ENCODE data around the gene RLN3.

RLN3 gene

DNA sequence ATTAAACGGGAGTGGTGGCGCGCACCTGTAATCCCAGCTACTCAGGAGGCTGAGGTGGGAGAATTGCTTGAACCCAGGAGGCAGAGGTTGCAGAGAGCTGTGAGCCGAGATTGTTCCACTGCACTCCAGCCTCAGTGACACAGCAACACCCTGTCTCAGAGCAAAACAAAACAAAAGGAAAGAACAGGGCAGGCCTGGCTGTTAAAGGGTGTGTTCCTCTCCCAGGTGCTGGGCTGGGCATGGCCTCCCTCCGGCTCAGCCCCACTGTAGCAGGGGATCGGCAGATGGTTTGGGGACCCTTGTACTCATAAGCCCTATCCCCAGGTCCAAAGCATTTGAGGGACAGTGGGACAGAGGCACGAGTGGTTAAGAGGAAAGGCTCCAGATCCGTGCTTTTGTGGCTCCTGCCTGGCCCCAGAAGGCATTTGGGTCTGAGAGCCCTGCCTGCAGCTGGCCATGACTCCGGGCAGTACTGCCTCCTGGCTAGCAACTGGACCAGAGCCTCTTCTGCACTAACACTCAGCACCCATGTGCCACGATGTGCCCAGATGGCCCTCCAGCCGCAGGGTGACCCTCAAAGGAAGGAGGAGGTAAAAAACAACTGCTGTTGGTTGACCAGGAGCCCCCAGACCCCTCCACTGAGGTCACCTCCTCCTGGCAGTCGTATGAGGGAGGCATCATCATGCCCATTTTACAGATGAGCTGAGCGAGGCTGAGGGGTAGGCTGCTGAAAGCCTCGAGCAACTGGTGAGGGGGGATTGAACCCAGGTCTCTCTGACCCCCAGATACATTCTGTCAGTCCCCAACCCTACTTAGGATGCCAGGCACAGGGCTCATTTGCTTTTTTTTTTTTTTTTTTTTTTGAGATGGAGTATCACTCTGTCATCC is 31.8 kb upstream of the RLN3 start:
- no peaks in the 10 kb centered on the region for H3K4me1 ChIP-seq (ENCODE audit: low read depth, poor library complexity, severe bottlenecking)
- no peaks in the 10 kb centered on the region for H3K79me2 ChIP-seq (ENCODE audit: insufficient read depth, low read depth)
- no peak overlapping the region for H3K9ac ChIP-seq
- H3K36me3 ChIP-seq (ENCODE audit: insufficient read depth): no peaks in the 10 kb centered on the region
- no peak overlapping the region for H2AFZ ChIP-seq (ENCODE audit: low read depth)
- no peaks in the 10 kb centered on the region for H3K27me3 ChIP-seq (ENCODE audit: insufficient read depth, low read depth)
- H3K27ac ChIP-seq: no peak overlapping the region
- H3K4me2 ChIP-seq: no peak overlapping the region
- TF ChIP-seq, protein P1, sequence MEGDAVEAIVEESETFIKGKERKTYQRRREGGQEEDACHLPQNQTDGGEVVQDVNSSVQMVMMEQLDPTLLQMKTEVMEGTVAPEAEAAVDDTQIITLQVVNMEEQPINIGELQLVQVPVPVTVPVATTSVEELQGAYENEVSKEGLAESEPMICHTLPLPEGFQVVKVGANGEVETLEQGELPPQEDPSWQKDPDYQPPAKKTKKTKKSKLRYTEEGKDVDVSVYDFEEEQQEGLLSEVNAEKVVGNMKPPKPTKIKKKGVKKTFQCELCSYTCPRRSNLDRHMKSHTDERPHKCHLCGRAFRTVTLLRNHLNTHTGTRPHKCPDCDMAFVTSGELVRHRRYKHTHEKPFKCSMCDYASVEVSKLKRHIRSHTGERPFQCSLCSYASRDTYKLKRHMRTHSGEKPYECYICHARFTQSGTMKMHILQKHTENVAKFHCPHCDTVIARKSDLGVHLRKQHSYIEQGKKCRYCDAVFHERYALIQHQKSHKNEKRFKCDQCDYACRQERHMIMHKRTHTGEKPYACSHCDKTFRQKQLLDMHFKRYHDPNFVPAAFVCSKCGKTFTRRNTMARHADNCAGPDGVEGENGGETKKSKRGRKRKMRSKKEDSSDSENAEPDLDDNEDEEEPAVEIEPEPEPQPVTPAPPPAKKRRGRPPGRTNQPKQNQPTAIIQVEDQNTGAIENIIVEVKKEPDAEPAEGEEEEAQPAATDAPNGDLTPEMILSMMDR (conservative IDR thresholded peaks at IDR 0.05; ENCODE audit: low read depth, low read length): no peak
- no peaks in the 10 kb centered on the region for H4K20me1 ChIP-seq (ENCODE audit: insufficient read depth)
- no peak overlapping the region for H3K4me3 ChIP-seq (IDR thresholded peaks at IDR 0.05; ENCODE audit: insufficient read depth, low read depth, low read length)

- TF ChIP-seq, protein P1 (conservative IDR thresholded peaks at IDR 0.05; ENCODE audit: low read depth, low read length): no peak
- H3K4me2 ChIP-seq: no peak overlapping the region
Measured at GRCh38 chr19:13996928-13997630, 30.9 kb upstream of the RLN3 start.

DNA sequence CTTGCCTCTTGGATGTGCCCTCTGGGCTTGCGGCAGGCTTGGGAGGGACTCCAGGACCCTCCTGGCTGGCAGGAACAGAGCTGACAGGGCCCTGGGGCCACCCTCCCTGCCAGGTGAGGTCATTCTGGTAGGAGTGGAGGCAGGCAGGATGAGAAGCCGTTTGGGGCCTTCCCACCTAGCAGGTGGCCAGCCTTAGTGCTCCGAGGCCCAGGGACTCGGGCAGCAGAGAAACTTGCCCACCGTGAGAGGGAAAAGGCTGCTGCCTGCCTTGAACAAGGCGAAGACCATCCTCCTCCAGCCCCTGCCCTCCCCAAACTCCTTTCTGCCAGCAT is 30.4 kb upstream of the RLN3 start:
- Histone ChIP-seq H3K79me2 (ENCODE audit: insufficient read depth, low read depth) (no peaks in the 10 kb centered on the region), H3K36me3 (ENCODE audit: insufficient read depth) (no peaks in the 10 kb centered on the region), H3K4me1 (ENCODE audit: low read depth, poor library complexity, severe bottlenecking) (peaks cover 5% of the 10 kb centered on the region), H4K20me1 (ENCODE audit: insufficient read depth) (no peaks in the 10 kb centered on the region), H2AFZ (ENCODE audit: low read depth) (no peak overlapping the region), H3K4me3 (IDR thresholded peaks at IDR 0.05; ENCODE audit: insufficient read depth, low read depth, low read length) (no peak overlapping the region), H3K9ac (no peak overlapping the region), H3K27ac (no peak overlapping the region), H3K4me2 (no peak overlapping the region), H3K27me3 (ENCODE audit: insufficient read depth, low read depth) (no peaks in the 10 kb centered on the region)
- TF ChIP-seq, protein P1 (conservative IDR thresholded peaks at IDR 0.05; ENCODE audit: low read depth, low read length): no peak

More at GRCh38 chr19:13996928-13997630, 30.9 kb upstream of the RLN3 start:
- Histone ChIP-seq H3K79me2 (ENCODE audit: insufficient read depth, low read depth) (no peaks in the 10 kb centered on the region), H3K4me1 (ENCODE audit: low read depth, poor library complexity, severe bottlenecking) (no peaks in the 10 kb centered on the region), H2AFZ (ENCODE audit: low read depth) (no peak overlapping the region), H3K27me3 (ENCODE audit: insufficient read depth, low read depth) (no peaks in the 10 kb centered on the region), H3K4me3 (IDR thresholded peaks at IDR 0.05; ENCODE audit: insufficient read depth, low read depth, low read length) (no peak overlapping the region), H3K27ac (no peak overlapping the region), H4K20me1 (ENCODE audit: insufficient read depth) (no peaks in the 10 kb centered on the region), H3K36me3 (ENCODE audit: insufficient read depth) (no peaks in the 10 kb centered on the region), H3K9ac (no peak overlapping the region)

DNA sequence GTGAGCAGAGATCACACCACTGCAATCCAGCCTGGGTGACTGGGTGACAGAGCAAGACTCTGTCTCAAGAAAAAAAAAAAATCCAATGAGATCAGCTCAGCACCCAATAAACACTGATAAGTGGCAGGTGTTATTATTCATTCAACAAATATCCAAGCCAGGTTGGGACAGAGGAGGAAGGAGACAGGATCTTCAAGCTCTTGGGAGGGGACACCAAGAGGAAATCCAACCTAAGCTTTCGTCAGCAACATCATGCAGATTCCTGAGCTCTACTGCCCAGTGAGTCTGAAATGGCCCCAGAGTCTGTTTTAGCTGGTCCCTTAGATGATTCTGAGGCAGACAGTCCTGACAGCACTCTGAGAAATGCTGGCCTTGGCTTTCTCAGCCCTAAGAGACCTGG is 29.5 kb upstream of the RLN3 start:
- Histone ChIP-seq H3K79me2 (ENCODE audit: insufficient read depth, low read depth) (no peaks in the 10 kb centered on the region), H2AFZ (ENCODE audit: low read depth) (no peak overlapping the region), H3K27ac (no peak overlapping the region), H3K36me3 (ENCODE audit: insufficient read depth) (no peaks in the 10 kb centered on the region), H4K20me1 (ENCODE audit: insufficient read depth) (no peaks in the 10 kb centered on the region), H3K4me1 (ENCODE audit: low read depth, poor library complexity, severe bottlenecking) (peaks cover 6% of the 10 kb centered on the region), H3K4me2 (no peak overlapping the region), H3K9ac (no peak overlapping the region), H3K27me3 (ENCODE audit: insufficient read depth, low read depth) (no peaks in the 10 kb centered on the region), H3K4me3 (IDR thresholded peaks at IDR 0.05; ENCODE audit: insufficient read depth, low read depth, low read length) (no peak overlapping the region)
- TF ChIP-seq, protein P1 (conservative IDR thresholded peaks at IDR 0.05; ENCODE audit: low read depth, low read length): no peak

Measured in KMS-11 (cell line).